Neural progenitor cell (in vitro differentiated cells): Measurements from ENCODE around the gene BNIPL. TPM values are rescaled to one million over a fixed set of nuclear protein-coding genes. Genes with fewer than 3 reads are reported as not detected.

Experiments
- DNase-seq: peaks from one replicate; pipeline ENCODE4 v3.0.0-alpha.2; 2016; ENCODE audit warnings: low spot score
- H2AFZ ChIP-seq: fragments of 200-600 bp; sonication (generic); replicated peaks from 2 replicates; pipeline ENCODE4 v1.6.1; 2016; ENCODE audit warnings: antibody characterized with exemption
- H3F3A ChIP-seq: fragments of 200-600 bp; sonication (generic); 2 replicates; pipeline ENCODE4 v1.6.1; 2016; ENCODE audit warnings: antibody characterized with exemption, low read depth
- H3K27ac ChIP-seq: fragments of 200-600 bp; sonication (generic); 2 replicates; pipeline ENCODE4 v1.5.1; 2016; ENCODE audit warnings: mild to moderate bottlenecking
- H3K27me3 ChIP-seq: fragments of 200-600 bp; sonication (generic); 2 replicates; pipeline ENCODE4 v1.6.1; 2016; ENCODE audit warnings: mild to moderate bottlenecking, moderate library complexity
- H3K36me3 ChIP-seq: fragments of 200-600 bp; sonication (generic); 2 replicates; pipeline ENCODE4 v1.5.1; 2016
- H3K4me1 ChIP-seq: fragments of 200-600 bp; sonication (generic); 2 replicates; pipeline ENCODE4 v1.6.1; 2016; ENCODE audit warnings: mixed run types
- H3K4me2 ChIP-seq: fragments of 200-600 bp; sonication (generic); 2 replicates; pipeline ENCODE4 v1.6.1; 2016
- H3K4me3 ChIP-seq: fragments of 200-600 bp; sonication (generic); 2 replicates; pipeline ENCODE4 v1.5.1; 2016
- H3K79me2 ChIP-seq: fragments of 200-600 bp; sonication (generic); 2 replicates; pipeline ENCODE4 v1.6.1; 2016; ENCODE audit warnings: low read depth
- H3K9ac ChIP-seq: fragments of 200-600 bp; sonication (generic); 2 replicates; pipeline ENCODE4 v1.6.1; 2016
- H3K9me3 ChIP-seq: fragments of 200-600 bp; sonication (generic); 2 replicates; pipeline ENCODE4 v1.5.1; 2016; ENCODE audit warnings: low read depth
- H4K20me1 ChIP-seq: fragments of 200-600 bp; sonication (generic); 2 replicates; pipeline ENCODE4 v1.6.1; 2016; ENCODE audit warnings: low read depth
- H3K27ac Mint-ChIP-seq: 3 replicates; pipeline ENCODE4 v1.8.0; 2021; ENCODE audit warnings: mixed read lengths
- H3K27me3 Mint-ChIP-seq: 2 replicates; pipeline ENCODE4 v1.8.0; 2022; ENCODE audit warnings: low read depth, mild to moderate bottlenecking, inconsistent platforms, moderate library complexity, mixed read lengths; ENCODE audit not compliant: insufficient read depth
- H3K36me3 Mint-ChIP-seq: 3 replicates; pipeline ENCODE4 v1.8.0; 2021; ENCODE audit warnings: mixed read lengths
- H3K4me1 Mint-ChIP-seq: 3 replicates; pipeline ENCODE4 v1.8.0; 2021; ENCODE audit warnings: mixed read lengths
- H3K4me3 Mint-ChIP-seq: 3 replicates; pipeline ENCODE4 v1.8.0; 2021; ENCODE audit warnings: mild to moderate bottlenecking, moderate library complexity, mixed read lengths
- H3K9me3 Mint-ChIP-seq: 3 replicates; pipeline ENCODE4 v1.8.0; 2020; ENCODE audit warnings: mixed read lengths
- CTCF ChIP-seq: fragments of 200-600 bp; sonication (generic); IDR thresholded peaks from 2 replicates; pipeline ENCODE4 v1.5.1; 2017; ENCODE audit warnings: antibody characterized with exemption, mild to moderate bottlenecking
- EZH2 ChIP-seq: fragments of 200-600 bp; sonication (generic); IDR thresholded peaks from 2 replicates; pipeline ENCODE4 v1.6.1; 2017; ENCODE audit warnings: antibody characterized with exemption, mild to moderate bottlenecking, moderate library complexity
- EZH2phosphoT487 ChIP-seq: fragments of 200-600 bp; sonication (generic); IDR thresholded peaks from 2 replicates; pipeline ENCODE4 v1.6.1; 2017; ENCODE audit warnings: antibody characterized with exemption
- total RNA-seq: library from RNA; depleted of rRNA; stranded (reverse); fragments of >200 nt; gene quantifications from 2 replicates; pipeline ENCODE4 v1.2.3, GENCODE V29; 2015; ENCODE audit warnings: low replicate concordance

Gene BNIPL
- total RNA-seq, 1 donor from 2014 or later, result 0.97 TPM

DNA sequence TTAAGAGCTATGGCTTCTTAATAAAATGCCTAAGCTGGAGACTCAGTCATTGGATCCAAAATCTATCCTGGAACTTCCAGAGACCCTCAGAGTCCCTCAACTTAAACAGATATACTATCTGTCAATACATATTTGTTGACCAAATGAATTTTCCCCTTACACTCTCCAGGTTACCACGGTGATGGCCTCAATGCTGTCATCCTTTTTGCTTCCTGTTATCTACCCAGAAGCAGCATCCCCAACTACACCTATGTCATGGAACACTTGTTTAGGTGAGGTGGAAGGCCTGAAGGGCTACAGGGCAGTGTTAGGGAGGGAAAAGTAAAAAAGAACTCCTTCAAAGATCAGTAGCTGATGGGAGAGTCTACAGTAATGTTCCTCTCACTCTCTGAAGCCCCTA lies 6.8 kb downstream of the BNIPL start:
- no peaks in the 10 kb centered on the region for H3K9me3 ChIP-seq
- no peaks in the 10 kb centered on the region for H3K36me3 ChIP-seq
- no peak overlapping the region for H2AFZ ChIP-seq
- H3K27me3 ChIP-seq, result no peaks in the 10 kb centered on the region
- Mint-ChIP-seq H3K4me3 (no peak overlapping the region), H3K27me3 (peaks cover 5% of the 10 kb centered on the region), H3K27ac (no peak overlapping the region), H3K9me3 (no peaks in the 10 kb centered on the region), H3K36me3 (peaks cover 2% of the 10 kb centered on the region), H3K4me1 (peaks cover 12% of the 10 kb centered on the region)
- H3K79me2 ChIP-seq, result no peaks in the 10 kb centered on the region
- TF ChIP-seq EZH2 (no peak), EZH2phosphoT487 (no peak), CTCF (no peak)
- H3K4me1 ChIP-seq, result peaks cover 6% of the 10 kb centered on the region
- no peaks in the 10 kb centered on the region for H4K20me1 ChIP-seq
- no peak overlapping the region for H3K9ac ChIP-seq
- DNase-seq, result no peak
- H3F3A ChIP-seq, result peaks cover 17% of the 10 kb centered on the region
- H3K4me3 ChIP-seq, result no peak overlapping the region
- no peak overlapping the region for H3K4me2 ChIP-seq
- H3K27ac ChIP-seq, result no peak overlapping the region

GRCh38 chr1:151047591-151047924 lies 11.2 kb downstream of the BNIPL start, which contains the start of gene C1orf56:
Gene C1orf56 (plus strand): TSS chr1:151047751. CDS start chr1:151047848, 97 bp downstream.
- peaks cover 12% of the 10 kb centered on the region for H3K27me3 Mint-ChIP-seq
- peaks cover 47% of the 10 kb centered on the region for H3F3A ChIP-seq
- H3K9me3 Mint-ChIP-seq, result no peaks in the 10 kb centered on the region
- no peaks in the 10 kb centered on the region for H4K20me1 ChIP-seq
- peaks cover 24% of the 10 kb centered on the region for H3K4me1 Mint-ChIP-seq
- H3K4me1 ChIP-seq, result peaks cover 6% of the 10 kb centered on the region
- H3K27me3 ChIP-seq, result no peaks in the 10 kb centered on the region
- H3K4me3 ChIP-seq, result peak within 1 kb of the TSS; percentile 69
- no peaks in the 10 kb centered on the region for H3K36me3 ChIP-seq
- peaks cover 14% of the 10 kb centered on the region for H3K79me2 ChIP-seq
- peak within 1 kb of the TSS; percentile 95 for H3K27ac Mint-ChIP-seq
- H3K9me3 ChIP-seq, result no peaks in the 10 kb centered on the region
- peak within 1 kb of the TSS; percentile 98 for H3K4me2 ChIP-seq
- peak within 1 kb of the TSS; percentile 85 for H2AFZ ChIP-seq
- DNase-seq, result peak; percentile 84
- H3K27ac ChIP-seq, result no peak within 1 kb of the TSS
- H3K9ac ChIP-seq, result peak within 1 kb of the TSS; percentile 47
- TF ChIP-seq CTCF (no peak), EZH2phosphoT487 (no peak), EZH2 (no peak)
- H3K36me3 Mint-ChIP-seq, result peaks cover 5% of the 10 kb centered on the region
- H3K4me3 Mint-ChIP-seq, result peak within 1 kb of the TSS; percentile 98

DNA sequence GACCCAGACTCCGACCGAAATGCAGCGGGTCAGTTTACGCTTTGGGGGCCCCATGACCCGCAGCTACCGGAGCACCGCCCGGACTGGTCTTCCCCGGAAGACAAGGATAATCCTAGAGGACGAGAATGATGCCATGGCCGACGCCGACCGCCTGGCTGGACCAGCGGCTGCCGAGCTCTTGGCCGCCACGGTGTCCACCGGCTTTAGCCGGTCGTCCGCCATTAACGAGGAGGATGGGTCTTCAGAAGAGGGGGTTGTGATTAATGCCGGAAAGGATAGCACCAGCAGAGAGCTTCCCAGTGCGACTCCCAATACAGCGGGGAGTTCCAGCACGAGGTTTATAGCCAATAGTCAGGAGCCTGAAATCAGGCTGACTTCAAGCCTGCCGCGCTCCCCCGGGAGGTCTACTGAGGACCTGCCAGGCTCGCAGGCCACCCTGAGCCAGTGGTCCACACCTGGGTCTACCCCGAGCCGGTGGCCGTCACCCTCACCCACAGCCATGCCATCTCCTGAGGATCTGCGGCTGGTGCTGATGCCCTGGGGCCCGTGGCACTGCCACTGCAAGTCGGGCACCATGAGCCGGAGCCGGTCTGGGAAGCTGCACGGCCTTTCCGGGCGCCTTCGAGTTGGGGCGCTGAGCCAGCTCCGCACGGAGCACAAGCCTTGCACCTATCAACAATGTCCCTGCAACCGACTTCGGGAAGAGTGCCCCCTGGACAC lies 11.7 kb downstream of the BNIPL start:
- Histone ChIP-seq H3K4me1 (peaks cover 6% of the 10 kb centered on the region), H3K79me2 (peaks cover 14% of the 10 kb centered on the region), H3K4me3 (peak overlapping the region; percentile 69), H3F3A (peaks cover 47% of the 10 kb centered on the region), H3K36me3 (no peaks in the 10 kb centered on the region), H3K4me2 (peak overlapping the region; percentile 98), H4K20me1 (no peaks in the 10 kb centered on the region), H3K9ac (peak overlapping the region; percentile 47), H3K27ac (no peak overlapping the region), H3K27me3 (no peaks in the 10 kb centered on the region), H3K9me3 (no peaks in the 10 kb centered on the region), H2AFZ (peak overlapping the region; percentile 85)
- TF ChIP-seq CTCF, result peak; percentile 73
- TF ChIP-seq EZH2phosphoT487, result no peak
- Mint-ChIP-seq H3K4me3 (peak overlapping the region; percentile 98), H3K36me3 (peaks cover 9% of the 10 kb centered on the region), H3K4me1 (peaks cover 24% of the 10 kb centered on the region), H3K9me3 (no peaks in the 10 kb centered on the region), H3K27ac (peak overlapping the region; percentile 95), H3K27me3 (peaks cover 12% of the 10 kb centered on the region)
- peak; percentile 80 for DNase-seq
